IMR-90 (cell line): ENCODE measurements around the gene AQP6. TPM values are rescaled to one million over a fixed set of nuclear protein-coding genes. Genes with fewer than 3 reads are reported as not detected.

Source experiments
- ATAC-seq: fragments of 200-7000 bp; cut with Tn5 transposase; 2 replicates; pipeline ENCODE4 v1.9.1; 2020; ENCODE audit warnings: low read depth, mild to moderate bottlenecking, moderate library complexity
- BruUV-seq: library from RNA; stranded (reverse); fragments of 400-500 nt; replicated peaks from 2 replicates; lab custom pipeline; 2021; lab: Mats Ljungman, UMichigan
- CTCF ChIA-PET: fragments of 300-600 bp; formaldehyde crosslinking; extraction: SDS; loops from one replicate; lab custom pipeline; 2021; ENCODE audit warnings: antibody characterized with exemption; lab: Yijun Ruan, JAX
- POLR2A ChIA-PET: fragments of 300-600 bp; sonication (Branson Sonifier 250); formaldehyde crosslinking; loops from one replicate; lab custom pipeline; 2022; ENCODE audit warnings: antibody characterized with exemption; ENCODE audit not compliant: unreplicated experiment; lab: Charles Lee
- DNase-seq: peaks from one replicate; pipeline ENCODE4 v3.0.0; 2013
- H2AFZ ChIP-seq: replicated peaks from 2 replicates; pipeline ENCODE3; 2013; ENCODE audit warnings: low read length, mild to moderate bottlenecking; ENCODE audit not compliant: poor library complexity
- H2AK5ac ChIP-seq: 2 replicates; pipeline ENCODE4 v1.6.1; 2013; ENCODE audit warnings: low read depth, low read length, inconsistent platforms
- H2AK9ac ChIP-seq: replicated peaks from 2 replicates; pipeline ENCODE3; 2013; ENCODE audit warnings: mild to moderate bottlenecking, low read depth, low read length, moderate library complexity; ENCODE audit not compliant: poor library complexity
- H2BK120ac ChIP-seq: 2 replicates; pipeline ENCODE4 v1.6.1; 2013; ENCODE audit warnings: low read depth, low read length, inconsistent platforms
- H2BK15ac ChIP-seq: 3 replicates; pipeline ENCODE4 v1.6.1; 2013; ENCODE audit warnings: low read depth, low read length, inconsistent platforms
- H2BK20ac ChIP-seq: 2 replicates; pipeline ENCODE4 v1.6.1; 2013; ENCODE audit warnings: low read depth, mild to moderate bottlenecking, inconsistent platforms, low read length, moderate library complexity
- H2BK5ac ChIP-seq: 2 replicates; pipeline ENCODE4 v1.6.1; 2013; ENCODE audit warnings: mild to moderate bottlenecking, low read depth, low read length, inconsistent platforms; ENCODE audit not compliant: poor library complexity, severe bottlenecking
- H3K14ac ChIP-seq: replicated peaks from 2 replicates; pipeline ENCODE4 v1.6.1; 2013; ENCODE audit warnings: low read depth, low read length, inconsistent platforms
- H3K18ac ChIP-seq: 2 replicates; pipeline ENCODE4 v1.6.1; 2013; ENCODE audit warnings: low read depth, low read length, control low read depth
- H3K23ac ChIP-seq: 2 replicates; pipeline ENCODE4 v1.6.1; 2013; ENCODE audit warnings: low read depth, low read length, inconsistent platforms
- H3K27ac ChIP-seq: 2 replicates; pipeline ENCODE4 v1.5.1; 2013; ENCODE audit warnings: mild to moderate bottlenecking, control low read depth, low read length; ENCODE audit not compliant: insufficient read depth
- H3K27me3 ChIP-seq: 2 replicates; pipeline ENCODE4 v1.6.1; 2013; ENCODE audit warnings: low read length; ENCODE audit not compliant: control insufficient read depth, insufficient read depth
- H3K36me3 ChIP-seq: 2 replicates; pipeline ENCODE4 v1.6.1; 2013; ENCODE audit warnings: low read length, mixed read lengths; ENCODE audit not compliant: control insufficient read depth, insufficient read depth
- H3K4ac ChIP-seq: 2 replicates; pipeline ENCODE4 v1.6.1; 2013; ENCODE audit warnings: low read depth, low read length, inconsistent platforms
- H3K4me1 ChIP-seq: 2 replicates; pipeline ENCODE4 v1.6.1; 2013; ENCODE audit warnings: low read length, mixed read lengths; ENCODE audit not compliant: control insufficient read depth, insufficient read depth
- H3K4me2 ChIP-seq: 2 replicates; pipeline ENCODE4 v1.6.1; 2013; ENCODE audit warnings: low read depth, mild to moderate bottlenecking, control low read depth, low read length, moderate library complexity
- H3K4me3 ChIP-seq: 2 replicates; pipeline ENCODE4 v1.5.1; 2013; ENCODE audit warnings: low read depth, mild to moderate bottlenecking, control low read depth, low read length, moderate library complexity; ENCODE audit not compliant: insufficient read depth
- H3K56ac ChIP-seq: 2 replicates; pipeline ENCODE4 v1.6.1; 2013; ENCODE audit warnings: low read length, inconsistent platforms; ENCODE audit not compliant: insufficient read depth; ENCODE audit errors: extremely low read depth
- H3K79me1 ChIP-seq, 2 experiments: 2 replicates each; pipeline ENCODE4 v1.6.1; 2013; ENCODE audit warnings: low read length in 2 of 2, inconsistent platforms in 1 of 2, low read depth in 1 of 2
- H3K9ac ChIP-seq: 2 replicates; pipeline ENCODE4 v1.6.1; 2013; ENCODE audit warnings: low read depth, low read length, control low read depth
- H3K9me1 ChIP-seq: 2 replicates; pipeline ENCODE4 v1.6.1; 2013; ENCODE audit warnings: low read length, inconsistent platforms; ENCODE audit not compliant: insufficient read depth
- H3K9me3 ChIP-seq: 2 replicates; pipeline ENCODE4 v1.6.1; 2013; ENCODE audit warnings: low read length; ENCODE audit not compliant: control insufficient read depth, insufficient read depth
- H4K20me1 ChIP-seq: 2 replicates; pipeline ENCODE4 v1.6.1; 2013; ENCODE audit warnings: low read length, inconsistent platforms; ENCODE audit not compliant: insufficient read depth
- H4K5ac ChIP-seq: 2 replicates; pipeline ENCODE4 v1.6.1; 2013; ENCODE audit warnings: mild to moderate bottlenecking, low read depth, low read length, control low read depth
- H4K8ac ChIP-seq, 2 experiments: 2 replicates each; pipeline ENCODE4 v1.6.1; 2013; ENCODE audit warnings: low read depth in 2 of 2, low read length in 2 of 2, control low read depth in 1 of 2, inconsistent platforms in 1 of 2
- H4K91ac ChIP-seq: 2 replicates; pipeline ENCODE4 v1.6.1; 2013; ENCODE audit warnings: low read depth, low read length, inconsistent platforms; ENCODE audit not compliant: insufficient read depth
- CEBPB ChIP-seq: IDR thresholded peaks from 2 replicates; pipeline ENCODE4 v1.6.1; 2012; ENCODE audit warnings: low read depth, low read length, improper control_type of control experiment
- FOS ChIP-seq: fragments of 150-350 bp; IDR thresholded peaks from 2 replicates; pipeline ENCODE4 v1.6.1; 2016; ENCODE audit warnings: low read depth, low read length
- MAFK ChIP-seq: IDR thresholded peaks from 2 replicates; pipeline ENCODE4 v1.6.1; 2012; ENCODE audit warnings: low read depth, low read length, improper control_type of control experiment
- MAZ ChIP-seq: IDR thresholded peaks from 2 replicates; pipeline ENCODE4 v1.6.1; 2012; ENCODE audit warnings: low read depth, mild to moderate bottlenecking, low read length, improper control_type of control experiment, moderate library complexity, borderline replicate concordance
- MXI1 ChIP-seq: IDR thresholded peaks from 2 replicates; pipeline ENCODE4 v1.6.1; 2012; ENCODE audit warnings: low read depth, mild to moderate bottlenecking, low read length, moderate library complexity, borderline replicate concordance
- NFE2L2 ChIP-seq: fragments of 150-350 bp; IDR thresholded peaks from 2 replicates; pipeline ENCODE4 v1.6.1; 2016; ENCODE audit warnings: low read depth, mild to moderate bottlenecking, low read length
- POLR2A ChIP-seq: IDR thresholded peaks from 2 replicates; pipeline ENCODE4 v1.6.1; 2012; ENCODE audit warnings: mild to moderate bottlenecking, low read depth, low read length
- RAD21 ChIP-seq: IDR thresholded peaks from 2 replicates; pipeline ENCODE4 v1.6.1; 2012; ENCODE audit warnings: low read length, improper control_type of control experiment
- RCOR1 ChIP-seq: IDR thresholded peaks from 2 replicates; pipeline ENCODE4 v1.6.1; 2012; ENCODE audit warnings: mild to moderate bottlenecking, low read length, improper control_type of control experiment; ENCODE audit not compliant: insufficient replicate concordance
- RFX5 ChIP-seq: IDR thresholded peaks from 2 replicates; pipeline ENCODE4 v1.8.0; 2012; ENCODE audit warnings: low read depth, mild to moderate bottlenecking, low read length, moderate library complexity
- SMC3 ChIP-seq: fragments of 150-350 bp; IDR thresholded peaks from 2 replicates; pipeline ENCODE4 v1.6.1; 2016; ENCODE audit warnings: low read depth, mild to moderate bottlenecking, antibody characterized with exemption, low read length, moderate library complexity
- USF2 ChIP-seq: fragments of 150-350 bp; IDR thresholded peaks from 2 replicates; pipeline ENCODE4 v1.6.1; 2017; ENCODE audit warnings: mild to moderate bottlenecking, antibody characterized with exemption, low read length, low read depth
- WGBS, 2 experiments: methylation state at CpG; one replicate each; pipeline versions ENCODE4 v1.1.5 to v1.1.7; 2013; ENCODE audit warnings: missing lambda C conversion rate in 2 of 2; ENCODE audit not compliant: insufficient read length in 1 of 2; ENCODE audit errors: extremely low coverage in 2 of 2; 5-methylcytosine and 5-hydroxymethylcytosine counted together
- dilution Hi-C: fragments of 300-500 bp; cut with HindIII; formaldehyde crosslinking; loops from one replicate; pipeline ENCODE4 v1.14.3; 2018; ENCODE audit warnings: low sequenced_read_pairs; ENCODE audit not compliant: unreplicated experiment
- in situ Hi-C: fragments of 300-500 bp; cut with MboI; formaldehyde crosslinking; loops from 3 replicates; pipeline ENCODE4 v1.14.3; 2019; ENCODE audit warnings: low sequenced_read_pairs, inconsistent platforms, mixed read lengths
- intact Hi-C: fragments of 100-400 bp; cut with micrococcal nuclease; formaldehyde crosslinking; loops from 2 replicates; pipeline ENCODE4 v1.10.0; 2022
- polyA plus RNA-seq, 3 experiments: library from polyadenylated mRNA; depleted of rRNA; stranded (reverse); fragments of >200 nt; gene quantifications; 2 replicates each; pipeline ENCODE4 v1.2.3, GENCODE V29; 2012; ENCODE audit warnings: low replicate concordance in 1 of 3
- total RNA-seq: library from RNA; depleted of rRNA; stranded (reverse); fragments of >200 nt; gene quantifications from 2 replicates; pipeline ENCODE4 v1.2.3, GENCODE V29; 2012
- TF ChIP-seq, protein P1 (sequence below): fragments of 150-350 bp; IDR thresholded peaks from 2 replicates; pipeline ENCODE4 v1.6.1; 2016; ENCODE audit warnings: low read depth, mild to moderate bottlenecking, low read length, moderate library complexity, borderline replicate concordance

The AQP6 gene
- total and polyA plus RNA-seq, 2 of the 4 experiments (the other 2 are of a cell fraction) = not detected

- peak overlapping the region; percentile 35; the same call in 1 of the 2 replicates for H3K4me3 ChIP-seq
- no TSS peak for BruUV-seq
- H3K4ac ChIP-seq = peak overlapping the region; percentile 16; the same call in 1 of the 2 replicates
- H2AK5ac ChIP-seq = no peak overlapping the region
- peak overlapping the region; percentile 41 for H3K14ac ChIP-seq
- H3K4me2 ChIP-seq = peak overlapping the region; percentile 97
- H3K4me1 ChIP-seq = peaks cover 6% of the 10 kb centered on the region
- peak overlapping the region; percentile 76 for H3K18ac ChIP-seq
- no peak overlapping the region for H2AK9ac ChIP-seq
- intact Hi-C loops = no loop called here
- H3K9ac ChIP-seq = peak overlapping the region; percentile 63; the same call in 1 of the 2 replicates
- no peaks in the 10 kb centered on the region for H3K9me3 ChIP-seq
- H2AFZ ChIP-seq = peak overlapping the region; percentile 12
- no peak overlapping the region for H4K91ac ChIP-seq
- in situ Hi-C loops = no loop called here
- ATAC-seq (peak; percentile 74), DNase-seq (peak; percentile 93)
- peak overlapping the region; percentile 84 for H2BK5ac ChIP-seq
- peak overlapping the region; percentile 75; the same call in 1 of the 2 replicates for H3K23ac ChIP-seq
- peaks cover 4% of the 10 kb centered on the region; the same call in 1 of the 2 replicates for H3K9me1 ChIP-seq
- 70% methylated on average over 3 of the region's 10 CpGs; no CpG with 5 or more reads in 1 of the 2 experiments for WGBS, 2 experiments
- H4K5ac ChIP-seq = peak overlapping the region; percentile 57; the same call in 1 of the 2 replicates
- no peak overlapping the region; the same call in 2 of the 3 replicates for H2BK15ac ChIP-seq
- 0 out of 2 replicates have a peak, but pooled peaks cover 3% of the 10 kb centered on the region for H3K36me3 ChIP-seq
- dilution Hi-C loops = no loop called here
- POLR2A ChIA-PET = interaction anchor here (1.0 kb wide), 1 partner anchor 8 kb away, joined by 5 read pairs; the partner anchor contains the start of gene RACGAP1
- H4K8ac ChIP-seq = peak overlapping the region in 1 of 2 experiments; percentile 92; a peak in 2 of 4 replicates
- H2BK120ac ChIP-seq = peak overlapping the region; percentile 12; the same call in 1 of the 2 replicates
- CTCF ChIA-PET = interaction anchor here (0.9 to 3.3 kb wide), 4 partner anchors 22 to 252 kb away, joined by 3 to 12 read pairs (median 3); no protein-coding TSS in a partner anchor
- H4K20me1 ChIP-seq = no peaks in the 10 kb centered on the region; the same call in none of the 2 replicates
- peaks cover 15 to 40% of the 10 kb centered on the region in 2 experiments for H3K79me1 ChIP-seq
- 0 out of 2 replicates have a peak overlapping the region, but pooled peaks have one; percentile 17 for H2BK20ac ChIP-seq
- no peak overlapping the region for H3K56ac ChIP-seq
- H3K27me3 ChIP-seq = no peaks in the 10 kb centered on the region
- H3K27ac ChIP-seq = peak overlapping the region; percentile 66; the same call in 1 of the 2 replicates
- TF ChIP-seq RAD21 (no peak), MAFK (peak; percentile 94), MXI1 (no peak), SMC3 (no peak), USF2 (no peak), POLR2A (no peak), FOS (0 out of 2 replicates have a peak, but pooled peaks have one; percentile 14), MAZ (no peak), RFX5 (no peak), CEBPB (peak; percentile 55), NFE2L2 (peak; percentile 16; the same call in 1 of the 2 replicates), RCOR1 (no peak)
- TF ChIP-seq, protein P1, sequence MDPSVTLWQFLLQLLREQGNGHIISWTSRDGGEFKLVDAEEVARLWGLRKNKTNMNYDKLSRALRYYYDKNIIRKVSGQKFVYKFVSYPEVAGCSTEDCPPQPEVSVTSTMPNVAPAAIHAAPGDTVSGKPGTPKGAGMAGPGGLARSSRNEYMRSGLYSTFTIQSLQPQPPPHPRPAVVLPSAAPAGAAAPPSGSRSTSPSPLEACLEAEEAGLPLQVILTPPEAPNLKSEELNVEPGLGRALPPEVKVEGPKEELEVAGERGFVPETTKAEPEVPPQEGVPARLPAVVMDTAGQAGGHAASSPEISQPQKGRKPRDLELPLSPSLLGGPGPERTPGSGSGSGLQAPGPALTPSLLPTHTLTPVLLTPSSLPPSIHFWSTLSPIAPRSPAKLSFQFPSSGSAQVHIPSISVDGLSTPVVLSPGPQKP = no peak
Observed at GRCh38 chr12:50016501-50017475, 44.0 kb downstream of the AQP6 start.
